Keratinocyte (primary cell): ENCODE measurements around the gene CAPNS2.

Experiments
- CTCF ChIP-seq, 3 experiments: IDR thresholded peaks in 1 of 3; conservative IDR thresholded peaks in 1 of 3; optimal IDR thresholded peaks in 1 of 3; 2 replicates in 2 of 3; 3 replicates in 1 of 3; pipeline versions ENCODE3 to v1.5.1; 2011; ENCODE audit warnings: low read length in 3 of 3, mild to moderate bottlenecking in 3 of 3, moderate library complexity in 2 of 3, control low read depth in 1 of 3, inconsistent platforms in 1 of 3; ENCODE audit not compliant: insufficient read depth in 2 of 3; ENCODE audit errors: extremely low read depth in 1 of 3
- EZH2 ChIP-seq: IDR thresholded peaks from one replicate; pipeline ENCODE4 v1.6.1; 2012; ENCODE audit warnings: inconsistent platforms, mild to moderate bottlenecking, low read length, moderate library complexity

- TF ChIP-seq CTCF (optimal IDR thresholded peaks at IDR 0.05 in 1 of 3, IDR thresholded peaks at IDR 0.05 in 1 of 3, conservative IDR thresholded peaks at IDR 0.05 in 1 of 3; ENCODE audit: extremely low read depth in 1 of 3, insufficient read depth in 2 of 3, low read length in 3 of 3) (no peak), EZH2 (no peak)
Measured at GRCh38 chr16:55574811-55575210, 8.3 kb downstream of the CAPNS2 start.
